NCI-H1694 treated with DMSO at 0.1 percent for 48 hours (cell line): ENCODE data around the gene PPM1B.
"Not testable (repeated sequence)": the region's sequence is repeated elsewhere in the genome, so short reads cannot be mapped to it uniquely, and the experiment has no call there.

Experiments
- DNase-seq: peaks from one replicate; lab custom pipeline; 2025; lab: John Stamatoyannopoulos, UW

Gene PPM1B

GRCh38 chr2:44168681-44169154 lies at the start of gene PPM1B:
TSS of gene PPM1B (plus strand) at chr2:44168875. CDS start at chr2:44201200, 32,325 bp downstream.
- no peak for DNase-seq

GRCh38 chr2:44119878-44120277 lies 48.8 kb upstream of the PPM1B start:
- no peak for DNase-seq

GRCh38 chr2:44120428-44120827 lies 48.2 kb upstream of the PPM1B start:
- DNase-seq = no peak

- DNase-seq = no peak
These were observed 46.8 kb upstream of the PPM1B start for GRCh38 chr2:44121899-44122298.

GRCh38 chr2:44124500-44124899 lies 44.2 kb upstream of the PPM1B start:
- no peak for DNase-seq

- no peak for DNase-seq
These were observed 42.4 kb upstream of the PPM1B start for GRCh38 chr2:44126106-44126797.

- no peak for DNase-seq
These were observed 38.2 kb upstream of the PPM1B start for GRCh38 chr2:44130441-44130840.

GRCh38 chr2:44131177-44131576 lies 37.5 kb upstream of the PPM1B start:
- DNase-seq = no peak

- not testable (repeated sequence) for DNase-seq
These were observed 35.1 kb upstream of the PPM1B start for GRCh38 chr2:44133602-44134001.

- no peak for DNase-seq
These were observed 33.8 kb upstream of the PPM1B start for GRCh38 chr2:44134848-44135247.

- DNase-seq = no peak
These were observed 33.4 kb upstream of the PPM1B start for GRCh38 chr2:44135296-44135695.

- no peak for DNase-seq
These were observed 32.9 kb upstream of the PPM1B start for GRCh38 chr2:44135771-44136170.

- DNase-seq = no peak
These were observed 32.4 kb upstream of the PPM1B start for GRCh38 chr2:44136252-44136651.

- DNase-seq = no peak
These were observed 31.6 kb upstream of the PPM1B start for GRCh38 chr2:44137048-44137447.

GRCh38 chr2:44137872-44138551 lies 30.7 kb upstream of the PPM1B start:
- no peak for DNase-seq

- no peak for DNase-seq
These were observed 28.9 kb upstream of the PPM1B start for GRCh38 chr2:44139741-44140140.

- no peak for DNase-seq
These were observed 26.4 kb upstream of the PPM1B start for GRCh38 chr2:44142306-44142705.

- no peak for DNase-seq
These were observed 25.0 kb upstream of the PPM1B start for GRCh38 chr2:44143701-44144100.

GRCh38 chr2:44148999-44149398 lies 19.7 kb upstream of the PPM1B start:
- no peak for DNase-seq

GRCh38 chr2:44150473-44150872 lies 18.2 kb upstream of the PPM1B start:
- DNase-seq = no peak

- no peak for DNase-seq
These were observed 15.6 kb upstream of the PPM1B start for GRCh38 chr2:44152865-44153669.

- no peak for DNase-seq
These were observed 12.8 kb upstream of the PPM1B start for GRCh38 chr2:44155666-44156446.
